BE2C (cell line): Measurements from ENCODE around the gene SLC25A29.

Experiments
- DNase-seq: peaks from one replicate; pipeline ENCODE4 v3.0.0-alpha.2; 2020
- H3K27me3 ChIP-seq: fragments of 250-450 bp; sonication (Bioruptor Pico); 2 replicates; pipeline ENCODE4 v1.5.1; 2020; ENCODE audit warnings: mild to moderate bottlenecking
- H3K36me3 ChIP-seq: fragments of 250-450 bp; sonication (Bioruptor Pico); 2 replicates; pipeline ENCODE4 v1.5.1; 2020; ENCODE audit warnings: mild to moderate bottlenecking
- H3K4me1 ChIP-seq: fragments of 250-450 bp; sonication (Bioruptor Pico); 2 replicates; pipeline ENCODE4 v1.5.1; 2020
- H3K4me3 ChIP-seq: 2 replicates; pipeline ENCODE4 v1.5.1; 2011; ENCODE audit warnings: low read depth, low read length
- H3K9me3 ChIP-seq: fragments of 250-450 bp; sonication (Bioruptor Pico); 2 replicates; pipeline ENCODE4 v1.5.1; 2020
- CTCF ChIP-seq: IDR thresholded peaks from 2 replicates; pipeline ENCODE4 v1.5.1; 2012; ENCODE audit warnings: mild to moderate bottlenecking, low read depth, low read length

Gene SLC25A29

GRCh38 chr14:100281286-100282082 is 24.8 kb downstream of the SLC25A29 start:
- no peak for TF ChIP-seq CTCF
- no peak for DNase-seq
- Histone ChIP-seq H3K36me3 (peaks cover 17% of the 10 kb centered on the region), H3K27me3 (no peaks in the 10 kb centered on the region), H3K9me3 (no peaks in the 10 kb centered on the region), H3K4me3 (no peak overlapping the region), H3K4me1 (peaks cover 3% of the 10 kb centered on the region; the same call in 1 of the 2 replicates)

GRCh38 chr14:100279563-100279962 is 26.7 kb downstream of the SLC25A29 start:
- H3K27me3 ChIP-seq, result no peaks in the 10 kb centered on the region
- H3K36me3 ChIP-seq, result peaks cover 27% of the 10 kb centered on the region
- no peak for TF ChIP-seq CTCF
- no peak for DNase-seq
- peaks cover 2% of the 10 kb centered on the region; the same call in 1 of the 2 replicates for H3K4me1 ChIP-seq
- H3K4me3 ChIP-seq, result no peak overlapping the region
- H3K9me3 ChIP-seq, result no peaks in the 10 kb centered on the region

- H3K27me3 ChIP-seq, result no peaks in the 10 kb centered on the region
- no peaks in the 10 kb centered on the region for H3K9me3 ChIP-seq
- DNase-seq, result no peak
- TF ChIP-seq CTCF, result no peak
- peaks cover 28% of the 10 kb centered on the region for H3K36me3 ChIP-seq
- H3K4me1 ChIP-seq, result no peaks in the 10 kb centered on the region
- H3K4me3 ChIP-seq, result no peak overlapping the region
Measured at GRCh38 chr14:100279133-100279532, 27.1 kb downstream of the SLC25A29 start.

DNA sequence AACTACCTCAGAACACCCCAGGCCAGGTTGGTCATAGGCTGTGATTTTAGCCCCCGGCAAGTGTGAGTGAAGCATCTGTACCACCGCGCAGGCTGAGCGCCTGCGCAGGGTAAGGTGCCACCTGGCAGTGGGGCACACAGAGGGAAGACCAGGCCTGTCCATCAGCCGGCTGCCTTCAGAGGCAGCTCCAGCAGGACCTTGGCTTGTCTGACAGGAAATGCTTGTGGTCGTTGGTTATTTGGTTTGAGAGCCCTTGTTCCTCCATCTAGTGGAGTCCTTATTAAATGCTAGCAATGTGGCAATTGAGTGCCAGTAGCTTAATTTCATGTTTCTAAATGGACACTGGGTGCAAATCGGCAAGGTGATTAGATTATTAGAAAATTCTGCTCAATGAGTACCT is 27.5 kb downstream of the SLC25A29 start:
- peaks cover 29% of the 10 kb centered on the region for H3K36me3 ChIP-seq
- H3K4me1 ChIP-seq, result no peaks in the 10 kb centered on the region

GRCh38 chr14:100275214-100275613 is 31.0 kb downstream of the SLC25A29 start:
- no peaks in the 10 kb centered on the region for H3K27me3 ChIP-seq
- no peaks in the 10 kb centered on the region for H3K4me1 ChIP-seq
- no peak for TF ChIP-seq CTCF
- no peaks in the 10 kb centered on the region for H3K9me3 ChIP-seq
- no peak overlapping the region for H3K4me3 ChIP-seq
- no peak for DNase-seq
- peaks cover 30% of the 10 kb centered on the region for H3K36me3 ChIP-seq

More for the DNA sequence above, 27.5 kb downstream of the SLC25A29 start:
- no peak for DNase-seq
- H3K27me3 ChIP-seq, result no peaks in the 10 kb centered on the region
- TF ChIP-seq CTCF, result no peak
- no peak overlapping the region for H3K4me3 ChIP-seq
- no peaks in the 10 kb centered on the region for H3K9me3 ChIP-seq

GRCh38 chr14:100274250-100274649 is 32.0 kb downstream of the SLC25A29 start:
- DNase-seq, result no peak
- H3K36me3 ChIP-seq, result peaks cover 26% of the 10 kb centered on the region
- no peaks in the 10 kb centered on the region for H3K27me3 ChIP-seq
- no peaks in the 10 kb centered on the region for H3K9me3 ChIP-seq
- no peak for TF ChIP-seq CTCF
- H3K4me3 ChIP-seq, result no peak overlapping the region
- no peaks in the 10 kb centered on the region for H3K4me1 ChIP-seq
